Measurements from ENCODE around the gene SYDE2.

SYDE2 gene

GRCh38 chr1:85134583-85135391 is 66.0 kb downstream of the SYDE2 start:
- no peak for DNase-seq (ENCODE audit: extremely low spot score, insufficient read length, low read depth)
- FAIRE-seq: no peak

GRCh38 chr1:85133565-85134159 is 67.2 kb downstream of the SYDE2 start:
- FAIRE-seq (no peak), DNase-seq (ENCODE audit: extremely low spot score, insufficient read length, low read depth) (no peak)

GRCh38 chr1:85132078-85132720 is 68.6 kb downstream of the SYDE2 start:
- FAIRE-seq (no peak), DNase-seq (ENCODE audit: extremely low spot score, insufficient read length, low read depth) (no peak)

GRCh38 chr1:85128316-85128715 is 72.5 kb downstream of the SYDE2 start:
- FAIRE-seq: no peak
- no peak for DNase-seq (ENCODE audit: extremely low spot score, insufficient read length, low read depth)

- FAIRE-seq (no peak), DNase-seq (ENCODE audit: extremely low spot score, insufficient read length, low read depth) (no peak)
These were observed 74.9 kb downstream of the SYDE2 start for GRCh38 chr1:85125891-85126290.

- DNase-seq (ENCODE audit: extremely low spot score, insufficient read length, low read depth) (no peak), FAIRE-seq (no peak)
These were observed 76.7 kb downstream of the SYDE2 start for GRCh38 chr1:85124091-85124490.

GRCh38 chr1:85122169-85122568 is 78.6 kb downstream of the SYDE2 start:
- DNase-seq (ENCODE audit: extremely low spot score, insufficient read length, low read depth) (no peak), FAIRE-seq (no peak)

- DNase-seq (ENCODE audit: extremely low spot score, insufficient read length, low read depth) (no peak), FAIRE-seq (no peak)
These were observed 79.1 kb downstream of the SYDE2 start for GRCh38 chr1:85121744-85122143.

- DNase-seq (ENCODE audit: extremely low spot score, insufficient read length, low read depth): no peak
- no peak for FAIRE-seq
These were observed 82.1 kb downstream of the SYDE2 start for GRCh38 chr1:85118751-85119150.

- FAIRE-seq: no peak
- no peak for DNase-seq (ENCODE audit: extremely low spot score, insufficient read length, low read depth)
These were observed 84.0 kb downstream of the SYDE2 start for GRCh38 chr1:85116856-85117255.

GRCh38 chr1:85115933-85116332 is 84.9 kb downstream of the SYDE2 start:
- DNase-seq (ENCODE audit: extremely low spot score, insufficient read length, low read depth): no peak
- FAIRE-seq: no peak

- no peak for FAIRE-seq
These were observed 89.1 kb downstream of the SYDE2 start for GRCh38 chr1:85111695-85112094.

GRCh38 chr1:85109475-85109874 is 91.3 kb downstream of the SYDE2 start:
- DNase-seq (ENCODE audit: extremely low spot score, insufficient read length, low read depth): peak; percentile 22
- FAIRE-seq: peak; percentile 59

More at GRCh38 chr1:85111695-85112094, 89.1 kb downstream of the SYDE2 start:
- no peak for DNase-seq (ENCODE audit: extremely low spot score, insufficient read length, low read depth)

Data from GM18507 (cell line).